Measurements from ENCODE around the gene TRIL.

GRCh38 chr7:28984217-28984616, 26.1 kb upstream of the TRIL start:
- no peak for TF ChIP-seq TEAD4 (CRISPR knock-in tag; IDR thresholded peaks at IDR 0.05)
- TF ChIP-seq CTCF (IDR thresholded peaks at IDR 0.05): no peak
- TF ChIP-seq ZNF138 (CRISPR knock-in tag; conservative IDR thresholded peaks at IDR 0.05): no peak
- no peak for TF ChIP-seq ATF1 (CRISPR knock-in tag; IDR thresholded peaks at IDR 0.05)
- no peak for TF ChIP-seq STAT6 (CRISPR knock-in tag; conservative IDR thresholded peaks at IDR 0.05; ENCODE audit: low read depth)
- no peak for TF ChIP-seq ZNF121 (CRISPR knock-in tag; IDR thresholded peaks at IDR 0.05)
- TF ChIP-seq ELF4 (CRISPR knock-in tag; IDR thresholded peaks at IDR 0.05; ENCODE audit: low read depth): no peak
- TF ChIP-seq JUN (CRISPR knock-in tag; IDR thresholded peaks at IDR 0.05): no peak
